ENCODE data around the gene PTPN7. TPM values are rescaled to one million over a fixed set of nuclear protein-coding genes. Genes with fewer than 3 reads are reported as not detected.

PTPN7 gene
- total RNA-seq, 2 experiments from 2014 or later = 112 to 119 TPM

DNA sequence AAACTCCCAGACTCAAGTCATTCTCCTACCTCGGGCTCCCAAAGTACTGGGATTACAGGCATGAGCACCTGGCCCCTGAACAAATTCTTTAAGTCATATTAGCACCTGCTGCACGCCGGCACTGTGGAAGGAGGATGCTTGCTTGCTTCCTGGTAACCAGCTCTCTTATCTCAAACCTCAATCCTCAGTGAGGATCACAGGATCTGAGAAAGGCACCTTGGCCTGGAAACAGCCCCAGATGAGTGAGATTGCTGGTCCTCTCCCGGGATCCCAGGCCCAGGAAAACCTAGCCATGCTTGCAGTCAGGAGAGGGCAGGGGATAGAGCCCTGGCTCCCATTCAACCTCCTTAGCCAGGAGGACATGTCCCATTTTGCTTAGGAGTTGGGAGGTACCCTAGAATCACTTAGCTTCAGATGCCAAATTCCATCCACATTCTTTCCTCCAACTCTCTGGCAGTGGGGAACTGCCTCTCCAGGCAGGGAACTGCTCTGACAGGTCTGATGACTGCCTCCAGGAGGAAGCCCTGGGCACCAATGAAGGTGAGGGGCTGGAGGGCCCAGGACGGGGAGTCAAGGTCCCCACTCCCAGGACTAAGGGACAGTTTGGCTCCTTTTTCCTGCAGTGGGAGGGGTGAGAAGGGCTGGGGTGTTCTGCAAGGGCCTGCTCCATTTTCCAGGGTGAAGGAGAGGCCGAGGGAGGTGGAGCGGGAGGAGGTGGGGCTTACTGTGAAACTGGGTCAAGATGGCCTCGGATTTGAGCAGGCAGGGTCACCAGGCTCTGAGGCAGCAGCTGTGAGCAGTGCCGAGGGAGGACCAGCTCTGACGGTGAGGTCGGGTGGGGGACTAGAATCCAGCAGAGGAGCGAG lies 28.2 kb downstream of the PTPN7 start:
- Mint-ChIP-seq H3K4me1 (ENCODE audit: low read depth) (no peaks in the 10 kb centered on the region), H3K27me3 (ENCODE audit: low read depth) (no peaks in the 10 kb centered on the region), H3K4me3 (no peak overlapping the region), H3K9me3 (no peaks in the 10 kb centered on the region), H3K27ac (no peak overlapping the region), H3K36me3 (ENCODE audit: low read depth) (peaks cover 7% of the 10 kb centered on the region)
- CTCF ChIA-PET = interaction anchor here (0.8 to 4.9 kb wide), 4 partner anchors 103 to 132 kb away, joined by 3 to 33 read pairs (median 4); no protein-coding TSS in a partner anchor
- DNase-seq = no peak
- intact Hi-C loops (cut with micrococcal nuclease) = no loop called here

DNA sequence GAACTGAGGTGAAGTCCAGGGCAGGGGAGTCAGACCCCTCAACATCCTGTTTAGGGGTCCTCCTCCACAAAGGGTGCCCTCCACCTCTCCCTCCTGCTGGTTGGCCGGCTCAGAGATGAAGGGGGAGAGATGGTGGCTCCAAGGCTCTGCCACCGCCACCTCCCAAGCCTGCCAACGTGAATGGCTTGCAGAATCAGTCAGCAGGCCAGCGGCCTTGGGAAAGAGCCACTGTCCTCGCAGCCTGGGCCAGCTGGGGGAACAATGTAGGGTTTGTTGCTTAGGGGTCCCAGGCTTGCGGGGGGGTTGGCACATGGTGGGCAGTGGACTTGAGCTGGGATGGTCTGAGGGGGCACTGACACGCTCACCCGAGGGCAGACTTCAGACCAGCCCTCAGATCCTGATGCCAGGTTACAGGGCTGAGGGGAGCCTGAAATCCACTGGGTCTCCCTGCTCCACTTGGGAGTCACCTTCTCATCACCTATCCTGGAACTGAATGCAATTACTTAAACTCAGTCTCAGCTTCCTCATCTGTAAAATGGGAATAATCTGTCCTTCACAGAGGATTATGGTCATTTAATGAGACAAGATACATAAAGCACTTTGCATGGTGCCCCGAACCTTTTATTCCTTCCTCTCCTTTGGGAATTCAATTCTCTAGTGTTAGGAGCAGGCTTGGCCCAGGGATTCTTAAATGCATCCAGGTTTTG lies 29.4 kb downstream of the PTPN7 start:
- CTCF ChIA-PET = interaction anchor here (0.6 to 1.5 kb wide), 5 partner anchors 9 to 131 kb away, joined by 3 to 5 read pairs (median 3); no protein-coding TSS in a partner anchor
- Mint-ChIP-seq H3K27me3 (ENCODE audit: low read depth) (peaks cover 4% of the 10 kb centered on the region), H3K36me3 (ENCODE audit: low read depth) (peaks cover 7% of the 10 kb centered on the region), H3K27ac (no peak overlapping the region), H3K4me3 (no peak overlapping the region), H3K4me1 (ENCODE audit: low read depth) (no peaks in the 10 kb centered on the region), H3K9me3 (no peaks in the 10 kb centered on the region)
- intact Hi-C loops (cut with micrococcal nuclease) = no loop called here
- DNase-seq = no peak

DNA sequence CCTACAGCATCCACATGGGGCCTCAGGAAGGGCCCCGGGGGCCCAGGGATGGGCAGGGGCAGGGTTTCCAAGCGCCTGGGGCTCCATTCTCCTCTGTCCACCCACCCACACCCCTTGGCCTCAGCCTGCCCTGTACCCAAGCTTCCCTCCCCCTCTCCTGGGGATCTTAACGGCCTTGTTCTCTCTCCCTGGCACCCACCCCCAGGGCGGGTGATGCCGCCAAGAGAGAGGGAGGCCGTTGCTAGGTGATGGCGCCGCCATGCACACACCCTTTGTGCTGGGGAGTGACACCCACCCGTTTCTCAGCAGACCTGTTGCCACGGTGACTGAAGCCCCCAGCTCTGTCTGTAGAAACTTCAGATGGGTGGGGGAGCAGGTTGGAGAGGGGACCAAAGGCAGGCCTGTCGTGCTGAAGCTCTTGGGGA lies 30.1 kb downstream of the PTPN7 start:
- peaks cover 7% of the 10 kb centered on the region for H3K36me3 Mint-ChIP-seq (ENCODE audit: low read depth)
- H3K27ac Mint-ChIP-seq = no peak overlapping the region
- H3K27me3 Mint-ChIP-seq (ENCODE audit: low read depth) = peaks cover 4% of the 10 kb centered on the region
- intact Hi-C loops (cut with micrococcal nuclease) = no loop called here
- CTCF ChIA-PET = interaction anchor here (0.6 to 1.5 kb wide), 4 partner anchors 10 to 131 kb away, joined by 3 to 5 read pairs (median 3); no protein-coding TSS in a partner anchor
- H3K4me3 Mint-ChIP-seq = no peak overlapping the region
- H3K9me3 Mint-ChIP-seq = no peaks in the 10 kb centered on the region
- no peak for DNase-seq
- no peaks in the 10 kb centered on the region for H3K4me1 Mint-ChIP-seq (ENCODE audit: low read depth)

DNA sequence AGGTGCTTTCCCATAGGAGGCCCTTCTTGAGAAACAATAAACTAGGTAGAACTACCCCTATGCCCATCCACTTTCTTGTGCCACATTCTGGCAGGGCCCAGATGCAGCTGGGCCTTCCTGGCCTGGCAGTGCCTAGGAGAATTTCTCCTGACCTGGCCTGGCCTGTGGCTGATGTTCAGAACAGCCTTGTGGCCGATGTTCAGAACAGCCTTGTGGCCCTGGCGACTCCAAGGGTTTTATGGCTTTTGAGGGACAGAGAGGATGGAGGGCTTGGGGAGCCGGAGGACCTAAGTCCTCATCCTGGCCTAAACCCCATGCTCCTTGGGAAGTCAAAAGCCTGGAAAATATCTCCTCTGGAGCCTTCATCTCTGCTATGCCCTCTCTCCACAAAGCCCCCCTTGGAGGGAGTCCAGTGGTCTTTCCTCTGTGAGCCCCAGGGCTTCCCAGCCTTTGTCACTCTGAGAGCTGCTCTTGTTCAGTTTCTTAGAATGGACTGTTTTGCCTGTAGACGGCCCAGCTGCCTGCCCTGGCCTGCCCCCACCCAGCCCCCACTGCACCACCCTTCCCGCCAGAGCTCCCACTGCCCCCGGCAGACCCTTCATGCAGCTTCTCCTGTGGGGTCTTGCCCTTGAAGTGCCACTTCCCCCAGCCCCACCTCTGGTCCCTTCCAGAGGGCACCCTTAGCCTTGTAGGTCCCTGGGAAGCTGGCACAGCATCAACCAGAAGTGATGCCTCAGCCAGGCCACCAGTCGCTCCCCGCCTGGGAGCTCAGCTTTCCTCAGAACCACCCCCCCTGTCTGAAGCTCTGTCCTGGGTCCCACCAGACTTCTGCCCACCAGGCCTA lies 30.7 kb downstream of the PTPN7 start:
- Mint-ChIP-seq H3K4me3 (no peak overlapping the region), H3K27ac (no peak overlapping the region), H3K27me3 (ENCODE audit: low read depth) (peaks cover 4% of the 10 kb centered on the region), H3K36me3 (ENCODE audit: low read depth) (peaks cover 7% of the 10 kb centered on the region), H3K9me3 (no peaks in the 10 kb centered on the region), H3K4me1 (ENCODE audit: low read depth) (no peaks in the 10 kb centered on the region)
- intact Hi-C loops (cut with micrococcal nuclease) = no loop called here
- CTCF ChIA-PET = interaction anchor here (1.3 to 1.5 kb wide), 2 partner anchors 10 to 130 kb away, joined by 3 to 5 read pairs; no protein-coding TSS in a partner anchor
- DNase-seq = no peak

DNA sequence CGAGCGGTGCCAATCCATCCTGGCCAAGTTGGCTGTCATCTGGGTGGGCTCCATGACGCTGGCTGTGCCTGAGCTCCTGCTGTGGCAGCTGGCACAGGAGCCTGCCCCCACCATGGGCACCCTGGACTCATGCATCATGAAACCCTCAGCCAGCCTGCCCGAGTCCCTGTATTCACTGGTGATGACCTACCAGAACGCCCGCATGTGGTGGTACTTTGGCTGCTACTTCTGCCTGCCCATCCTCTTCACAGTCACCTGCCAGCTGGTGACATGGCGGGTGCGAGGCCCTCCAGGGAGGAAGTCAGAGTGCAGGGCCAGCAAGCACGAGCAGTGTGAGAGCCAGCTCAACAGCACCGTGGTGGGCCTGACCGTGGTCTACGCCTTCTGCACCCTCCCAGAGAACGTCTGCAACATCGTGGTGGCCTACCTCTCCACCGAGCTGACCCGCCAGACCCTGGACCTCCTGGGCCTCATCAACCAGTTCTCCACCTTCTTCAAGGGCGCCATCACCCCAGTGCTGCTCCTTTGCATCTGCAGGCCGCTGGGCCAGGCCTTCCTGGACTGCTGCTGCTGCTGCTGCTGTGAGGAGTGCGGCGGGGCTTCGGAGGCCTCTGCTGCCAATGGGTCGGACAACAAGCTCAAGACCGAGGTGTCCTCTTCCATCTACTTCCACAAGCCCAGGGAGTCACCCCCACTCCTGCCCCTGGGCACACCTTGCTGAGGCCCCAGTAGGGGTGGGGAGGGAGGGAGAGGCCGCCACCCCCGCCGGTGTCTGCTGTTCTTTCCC lies 32.4 kb downstream of the PTPN7 start:
- no peaks in the 10 kb centered on the region for H3K4me1 Mint-ChIP-seq (ENCODE audit: low read depth)
- no peaks in the 10 kb centered on the region for H3K9me3 Mint-ChIP-seq
- H3K4me3 Mint-ChIP-seq = no peak overlapping the region
- intact Hi-C loops (cut with micrococcal nuclease) = no loop called here
- CTCF ChIA-PET = interaction anchor here (1.1 kb wide), 1 partner anchor 8 kb away, joined by 4 read pairs; no protein-coding TSS in a partner anchor
- DNase-seq = no peak
- H3K27me3 Mint-ChIP-seq (ENCODE audit: low read depth) = peaks cover 7% of the 10 kb centered on the region
- no peak overlapping the region for H3K27ac Mint-ChIP-seq
- H3K36me3 Mint-ChIP-seq (ENCODE audit: low read depth) = peaks cover 3% of the 10 kb centered on the region

DNA sequence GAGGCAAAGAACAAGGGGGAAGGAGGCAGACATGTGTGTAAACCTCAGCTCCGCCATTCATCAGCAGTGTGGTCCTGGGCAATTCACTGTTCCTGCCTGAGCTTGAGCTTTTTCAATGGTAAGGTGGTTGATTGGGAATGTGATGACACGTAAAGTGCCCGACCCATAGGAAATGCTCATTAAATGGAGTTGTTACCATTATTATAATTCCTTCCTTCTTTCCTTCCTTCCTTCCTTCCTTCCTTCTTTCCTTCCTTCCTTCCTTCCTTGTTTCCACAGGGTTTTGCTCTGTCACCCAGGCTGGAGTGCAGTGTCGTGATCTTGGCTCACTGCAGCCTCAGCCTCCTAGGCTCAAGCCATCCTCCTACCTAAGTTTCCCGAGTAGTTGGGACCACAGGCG lies 33.3 kb downstream of the PTPN7 start:
- intact Hi-C loops (cut with micrococcal nuclease) = no loop called here
- H3K4me1 Mint-ChIP-seq (ENCODE audit: low read depth) = no peaks in the 10 kb centered on the region
- H3K36me3 Mint-ChIP-seq (ENCODE audit: low read depth) = no peaks in the 10 kb centered on the region
- no peak overlapping the region for H3K4me3 Mint-ChIP-seq
- CTCF ChIA-PET = interaction anchor here (1.1 kb wide), 1 partner anchor 8 kb away, joined by 4 read pairs; no protein-coding TSS in a partner anchor
- DNase-seq = no peak
- H3K27me3 Mint-ChIP-seq (ENCODE audit: low read depth) = peaks cover 7% of the 10 kb centered on the region
- no peak overlapping the region for H3K27ac Mint-ChIP-seq
- H3K9me3 Mint-ChIP-seq = no peaks in the 10 kb centered on the region

DNA sequence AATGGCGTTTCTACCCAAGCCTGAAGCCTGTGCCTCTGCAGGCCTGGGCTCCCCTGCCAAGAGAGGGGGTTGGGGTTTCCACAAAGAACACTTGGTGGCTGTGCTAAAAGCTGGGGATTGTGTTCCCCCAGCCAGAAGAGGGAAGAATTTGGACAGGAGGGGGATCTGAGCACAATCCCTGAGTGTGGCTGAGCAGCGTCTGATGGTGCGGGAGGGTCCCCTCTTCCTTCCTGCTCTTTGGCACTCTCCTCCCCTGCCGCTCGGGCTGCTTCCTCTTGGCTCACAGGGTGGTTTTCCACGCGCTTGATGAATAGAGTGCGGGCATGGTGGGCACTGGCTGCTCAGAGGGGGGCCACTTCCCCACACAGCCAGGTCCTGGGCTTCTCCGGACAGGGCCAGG lies 34.0 kb downstream of the PTPN7 start:
- no peaks in the 10 kb centered on the region for H3K4me1 Mint-ChIP-seq (ENCODE audit: low read depth)
- H3K9me3 Mint-ChIP-seq = no peaks in the 10 kb centered on the region
- peaks cover 7% of the 10 kb centered on the region for H3K27me3 Mint-ChIP-seq (ENCODE audit: low read depth)
- no peak overlapping the region for H3K4me3 Mint-ChIP-seq
- CTCF ChIA-PET = interaction anchor here (0.7 kb wide), 1 partner anchor 505 kb away, joined by 4 read pairs; no protein-coding TSS in a partner anchor
- intact Hi-C loops (cut with micrococcal nuclease) = no loop called here
- no peak for DNase-seq
- no peaks in the 10 kb centered on the region for H3K36me3 Mint-ChIP-seq (ENCODE audit: low read depth)
- H3K27ac Mint-ChIP-seq = no peak overlapping the region

DNA sequence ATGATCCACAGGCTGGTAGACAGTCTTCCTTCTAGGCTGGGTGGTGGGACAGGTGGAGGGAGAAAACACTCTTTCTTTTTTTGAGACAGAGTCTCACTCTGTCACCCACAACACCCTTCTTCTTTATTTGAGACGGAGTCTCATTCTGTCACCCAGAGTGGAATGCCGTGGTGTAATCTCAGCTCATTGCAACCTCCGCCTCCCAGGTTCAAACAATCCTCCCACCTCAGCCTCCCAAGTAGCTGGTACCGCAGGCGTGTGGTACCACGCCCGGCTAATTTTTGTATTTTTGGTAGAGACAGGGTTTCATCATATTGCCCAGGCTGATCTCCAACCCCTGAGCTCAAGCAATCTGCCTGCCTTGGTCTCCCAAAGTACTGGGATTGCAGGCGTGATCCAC lies 34.8 kb downstream of the PTPN7 start:
- Mint-ChIP-seq H3K4me1 (ENCODE audit: low read depth) (no peaks in the 10 kb centered on the region), H3K27ac (no peak overlapping the region), H3K4me3 (no peak overlapping the region), H3K36me3 (ENCODE audit: low read depth) (no peaks in the 10 kb centered on the region), H3K27me3 (ENCODE audit: low read depth) (peaks cover 7% of the 10 kb centered on the region), H3K9me3 (no peaks in the 10 kb centered on the region)
- CTCF ChIA-PET = interaction anchor here (0.7 to 1.5 kb wide), 4 partner anchors 9 to 506 kb away, joined by 3 to 5 read pairs (median 4); no protein-coding TSS in a partner anchor
- intact Hi-C loops (cut with micrococcal nuclease) = no loop called here
- DNase-seq = no peak

DNA sequence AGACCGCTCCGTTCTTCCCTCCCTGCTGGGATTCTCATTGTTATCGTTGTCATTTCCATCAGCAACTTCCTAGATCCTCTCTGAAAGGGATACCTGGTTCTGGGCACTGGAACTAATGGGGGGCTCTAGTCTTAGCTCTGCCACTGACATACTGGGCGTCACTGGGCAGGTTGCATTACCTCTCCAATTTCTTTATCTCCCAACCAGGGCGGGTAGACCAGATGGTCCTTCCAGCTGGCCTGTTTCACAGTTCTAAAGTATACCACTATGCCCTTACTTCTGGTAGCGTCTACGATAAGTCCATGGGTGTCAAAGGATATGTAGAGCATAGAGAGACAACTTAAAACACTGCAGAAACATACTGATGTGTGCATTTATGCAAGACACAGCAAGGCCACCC lies 36.3 kb downstream of the PTPN7 start:
- H3K27ac Mint-ChIP-seq = no peak overlapping the region
- H3K4me1 Mint-ChIP-seq (ENCODE audit: low read depth) = no peaks in the 10 kb centered on the region
- H3K27me3 Mint-ChIP-seq (ENCODE audit: low read depth) = peaks cover 7% of the 10 kb centered on the region
- H3K4me3 Mint-ChIP-seq = no peak overlapping the region
- no peak for DNase-seq
- H3K36me3 Mint-ChIP-seq (ENCODE audit: low read depth) = no peaks in the 10 kb centered on the region
- no peaks in the 10 kb centered on the region for H3K9me3 Mint-ChIP-seq
- intact Hi-C loops (cut with micrococcal nuclease) = no loop called here
- CTCF ChIA-PET = interaction anchor here (2.0 to 2.1 kb wide), 2 partner anchors 11 to 124 kb away, joined by 6 read pairs; no protein-coding TSS in a partner anchor

DNA sequence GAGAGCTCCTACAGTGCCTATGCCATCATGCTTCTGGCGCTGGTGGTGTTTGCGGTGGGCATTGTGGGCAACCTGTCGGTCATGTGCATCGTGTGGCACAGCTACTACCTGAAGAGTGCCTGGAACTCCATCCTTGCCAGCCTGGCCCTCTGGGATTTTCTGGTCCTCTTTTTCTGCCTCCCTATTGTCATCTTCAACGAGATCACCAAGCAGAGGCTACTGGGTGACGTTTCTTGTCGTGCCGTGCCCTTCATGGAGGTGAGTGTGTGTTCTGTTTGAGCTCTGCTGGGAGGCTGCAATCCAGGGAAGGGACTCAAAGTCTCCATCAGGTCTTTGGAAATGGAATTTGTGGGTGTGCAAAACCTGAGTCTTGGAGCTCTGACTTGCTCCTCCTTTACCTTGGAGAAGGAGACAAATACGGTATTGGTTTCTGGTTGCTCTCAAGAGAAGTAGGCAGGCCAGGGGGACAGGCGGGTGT lies 37.0 kb downstream of the PTPN7 start:
- H3K36me3 Mint-ChIP-seq (ENCODE audit: low read depth) = no peaks in the 10 kb centered on the region
- no peak for DNase-seq
- CTCF ChIA-PET = interaction anchor here (0.6 to 2.1 kb wide), 3 partner anchors 12 to 298 kb away, joined by 4 to 6 read pairs (median 6); no protein-coding TSS in a partner anchor
- H3K9me3 Mint-ChIP-seq = no peaks in the 10 kb centered on the region
- no peak overlapping the region for H3K27ac Mint-ChIP-seq
- H3K4me1 Mint-ChIP-seq (ENCODE audit: low read depth) = no peaks in the 10 kb centered on the region
- intact Hi-C loops (cut with micrococcal nuclease) = no loop called here
- peaks cover 7% of the 10 kb centered on the region for H3K27me3 Mint-ChIP-seq (ENCODE audit: low read depth)
- no peak overlapping the region for H3K4me3 Mint-ChIP-seq

Data from activated naive CD4-positive, alpha-beta T cell treated with anti-CD3 and anti-CD28 coated beads for 36 hours (primary cell).